Panc1 (cell line): ENCODE data around the gene PLCZ1.

Experiments used
- CTCF ChIP-seq: fragments of 450-650 bp; IDR thresholded peaks from 2 replicates; pipeline ENCODE4 v1.5.1; 2017; ENCODE audit warnings: mild to moderate bottlenecking
- POLR2AphosphoS5 ChIP-seq: IDR thresholded peaks from 2 replicates; pipeline ENCODE4 v1.6.1; 2012; ENCODE audit warnings: mild to moderate bottlenecking, low read depth, low read length, moderate library complexity

DNA sequence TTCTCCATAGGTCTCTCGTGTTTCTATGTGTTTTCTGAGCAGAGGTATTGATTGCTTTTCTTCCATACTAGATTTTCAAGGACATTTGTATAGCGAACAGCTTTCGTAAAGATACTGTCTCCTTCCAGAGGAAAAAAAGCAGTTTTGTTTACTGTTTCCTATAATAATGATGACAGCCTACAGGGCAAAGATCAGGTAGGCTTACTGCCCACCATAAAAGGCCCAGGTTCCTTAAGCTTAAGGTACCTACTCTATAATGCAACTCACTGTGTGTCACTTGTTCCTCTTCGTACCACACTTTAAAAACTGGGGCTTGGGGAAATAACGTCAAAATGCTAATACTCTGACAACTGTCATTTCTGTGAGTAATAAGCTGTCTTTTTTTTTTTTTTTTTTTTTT is 6.7 kb downstream of the PLCZ1 start:
- TF ChIP-seq CTCF (no peak), POLR2AphosphoS5 (no peak)
